HG03280 (cell line): Measurements from ENCODE around the gene RNLS.
"Not testable (repeated sequence)": the region's sequence is repeated elsewhere in the genome, so short reads cannot be mapped to it uniquely, and the experiment has no call there.

Experiments used
- ATAC-seq: cut with Tn5 transposase; IDR thresholded peaks from one replicate; pipeline ENCODE4 v1.9.1; 2021; ENCODE audit warnings: mild to moderate bottlenecking, moderate library complexity; ENCODE audit not compliant: unreplicated experiment

The RNLS gene

DNA sequence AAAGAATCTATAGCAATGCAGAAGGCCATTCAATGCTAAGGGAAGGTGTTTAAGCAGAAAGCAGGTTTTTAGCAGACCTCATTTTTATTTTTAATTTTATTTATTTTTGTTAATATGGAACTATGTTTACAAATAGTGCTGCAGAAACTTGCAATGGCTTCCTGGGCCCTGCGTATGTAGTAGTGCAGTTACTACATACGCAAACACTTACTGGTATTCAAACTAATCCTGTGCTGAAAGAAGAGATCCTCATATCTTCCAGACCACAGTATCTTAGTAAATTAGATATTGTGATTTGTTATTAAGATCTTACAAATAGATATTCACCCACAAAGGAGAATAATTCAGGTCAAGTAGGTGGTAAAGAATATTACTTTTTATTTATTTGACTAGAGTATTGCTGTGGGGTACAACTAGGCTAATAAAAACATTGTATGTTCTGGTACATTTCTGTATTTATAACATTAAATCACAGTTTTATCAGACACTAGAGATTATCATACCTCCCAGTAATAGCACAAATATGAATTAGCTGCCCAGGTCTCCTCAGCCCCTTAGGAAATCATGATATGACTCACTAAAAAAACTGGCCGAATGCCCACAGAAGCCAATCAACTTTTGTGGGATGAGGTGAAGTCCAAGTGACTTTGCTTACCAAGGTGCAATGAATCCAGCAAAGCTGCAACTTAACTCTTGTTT, 57.6 kb downstream of the RNLS start:
- no peak for ATAC-seq

- no peak for ATAC-seq
Measured at GRCh38 chr10:88523739-88524400, 59.2 kb downstream of the RNLS start.

DNA sequence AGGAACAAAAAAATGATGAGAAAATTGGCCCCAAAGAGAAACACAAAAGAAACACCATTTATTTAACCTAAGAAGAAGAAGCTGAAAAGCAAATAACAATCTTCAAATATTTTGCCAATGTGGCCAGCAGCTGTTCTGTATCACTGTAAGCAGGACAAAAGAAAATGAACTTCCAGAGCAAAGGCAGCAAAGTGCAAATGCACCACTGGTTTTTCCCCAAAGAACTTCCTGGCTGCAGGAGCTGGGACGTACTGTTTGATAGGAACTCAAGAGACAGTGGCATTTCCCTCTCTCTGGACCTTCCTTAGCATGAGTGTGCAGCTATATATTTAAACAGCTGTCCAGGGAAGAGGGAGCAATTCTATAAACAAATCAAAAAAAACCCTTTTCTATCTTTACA, 60.4 kb downstream of the RNLS start:
- no peak for ATAC-seq

- no peak for ATAC-seq
Measured at GRCh38 chr10:88521791-88522190, 61.3 kb downstream of the RNLS start.

DNA sequence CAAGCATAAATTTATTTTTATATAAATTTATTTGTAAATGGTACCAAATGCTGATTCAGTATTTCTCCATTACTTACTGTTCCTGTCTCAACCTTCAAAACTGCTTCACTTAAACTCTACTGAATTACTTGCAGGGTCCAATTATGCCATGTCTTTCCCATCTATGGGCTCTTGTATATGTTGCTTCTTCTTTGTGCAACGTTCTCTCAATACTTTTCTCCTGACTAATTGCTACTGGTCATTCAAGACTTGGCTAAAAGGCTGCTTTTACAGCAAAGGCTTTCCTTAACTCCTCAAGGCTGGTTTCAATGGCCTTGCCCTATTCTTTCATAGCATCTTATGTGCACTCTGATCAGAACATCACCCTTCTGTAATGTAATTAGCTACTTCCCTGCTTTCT, 67.9 kb downstream of the RNLS start:
- ATAC-seq = no peak

GRCh38 chr10:88512599-88512998, 70.5 kb downstream of the RNLS start:
- no peak for ATAC-seq

DNA sequence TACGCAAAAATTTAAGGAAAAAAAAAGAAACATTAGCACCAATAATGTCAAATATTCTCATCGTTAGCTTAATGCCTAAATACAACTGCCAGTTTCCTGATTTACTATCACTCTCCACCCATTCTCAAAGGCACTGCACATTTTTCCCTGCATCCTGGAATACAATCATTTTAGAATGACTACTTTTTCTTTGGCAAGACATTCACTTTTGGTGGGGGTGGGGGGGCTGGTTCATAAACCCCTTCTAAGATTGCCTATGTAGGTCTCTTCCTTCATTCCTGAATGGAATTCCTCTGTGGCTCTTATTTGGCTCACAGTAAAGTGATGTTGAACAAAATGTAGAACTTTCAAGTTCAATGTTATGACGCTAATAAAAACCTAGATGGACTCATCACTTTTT, 74.3 kb downstream of the RNLS start:
- no peak for ATAC-seq

- ATAC-seq = no peak
Measured at GRCh38 chr10:88507826-88508453, 75.2 kb downstream of the RNLS start.

DNA sequence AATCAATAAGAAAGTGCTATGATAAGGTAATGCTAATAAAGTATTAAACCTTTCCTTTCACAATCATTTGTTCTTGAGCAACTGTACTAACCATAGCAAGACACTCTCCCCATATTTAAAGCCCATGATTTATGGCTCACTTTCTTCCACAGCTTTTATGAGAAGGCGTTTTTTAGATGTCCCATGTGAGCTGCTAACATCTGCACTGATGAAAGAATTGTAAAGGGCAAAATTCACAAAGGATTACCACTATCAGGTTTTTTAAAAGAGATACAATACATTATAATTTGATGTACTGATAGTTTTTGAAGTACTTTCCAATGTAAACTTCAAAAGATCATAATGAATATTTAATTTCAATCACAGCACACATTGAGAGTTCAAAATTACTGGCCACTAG, 75.7 kb downstream of the RNLS start:
- no peak for ATAC-seq

GRCh38 chr10:88505680-88506215, 77.4 kb downstream of the RNLS start:
- ATAC-seq = no peak

DNA sequence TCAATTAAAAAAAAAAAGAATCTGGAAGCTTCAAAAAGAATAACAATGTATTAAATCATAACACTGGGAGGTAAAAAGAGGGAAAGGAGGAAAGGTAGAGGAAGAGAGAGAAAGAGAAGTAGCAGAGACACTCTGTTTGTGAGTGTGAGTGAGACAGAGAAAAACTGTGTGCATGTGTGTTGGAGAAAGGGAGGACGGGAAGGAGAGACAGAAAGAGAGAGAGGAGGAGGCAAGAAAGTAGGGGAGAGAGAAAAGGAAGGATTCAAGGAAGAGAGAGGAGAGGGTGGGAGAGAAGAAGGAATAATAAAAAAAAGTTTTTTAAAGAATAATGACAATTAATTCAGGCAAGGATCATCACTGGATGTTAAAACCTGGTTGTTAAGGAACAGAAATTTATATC, 77.9 kb downstream of the RNLS start:
- no peak for ATAC-seq

- no peak for ATAC-seq
Measured at GRCh38 chr10:88500656-88501055, 82.5 kb downstream of the RNLS start.

DNA sequence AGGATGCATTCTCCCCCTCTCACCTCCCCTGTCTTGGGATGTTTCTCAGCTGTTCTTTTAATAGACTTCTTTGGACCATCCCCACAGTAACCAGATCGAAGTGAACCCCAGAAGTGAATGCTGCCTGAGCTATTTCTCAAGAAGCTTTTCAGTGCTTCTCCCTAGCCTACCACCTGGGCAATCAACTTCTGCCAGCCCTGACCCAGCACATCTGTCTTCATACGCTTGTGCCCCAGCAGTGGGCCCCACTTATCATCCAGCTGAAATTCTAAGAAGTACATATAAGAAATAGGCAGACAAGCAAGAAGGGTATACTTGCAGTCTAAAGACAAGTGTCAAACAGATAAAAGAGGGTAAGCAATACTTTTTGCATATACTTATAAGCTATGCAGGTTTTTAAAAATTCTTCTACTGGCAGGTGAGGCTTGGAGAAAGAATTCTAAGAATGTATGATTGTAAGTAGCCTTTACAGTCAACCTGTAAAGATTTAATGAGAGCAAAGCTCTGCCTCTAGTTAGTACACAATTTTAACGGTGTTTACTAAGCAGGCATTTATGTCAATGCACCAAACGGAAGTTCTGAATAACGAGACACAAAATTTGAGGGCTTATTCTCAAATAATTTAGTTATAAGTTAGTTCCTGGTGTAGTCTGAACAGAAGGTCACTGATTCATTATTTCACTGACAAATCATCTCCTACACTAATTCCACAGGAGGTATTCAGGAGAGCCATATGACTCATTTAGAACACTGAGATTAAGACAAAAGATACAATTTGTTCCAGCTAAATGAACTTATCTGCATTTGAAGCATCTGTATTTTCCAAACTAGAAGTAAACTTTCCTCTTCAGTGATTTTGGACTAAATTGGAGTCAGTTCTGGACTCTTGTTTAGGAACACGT, 83.3 kb downstream of the RNLS start:
- ATAC-seq = no peak

GRCh38 chr10:88497913-88498312, 85.2 kb downstream of the RNLS start:
- no peak for ATAC-seq

DNA sequence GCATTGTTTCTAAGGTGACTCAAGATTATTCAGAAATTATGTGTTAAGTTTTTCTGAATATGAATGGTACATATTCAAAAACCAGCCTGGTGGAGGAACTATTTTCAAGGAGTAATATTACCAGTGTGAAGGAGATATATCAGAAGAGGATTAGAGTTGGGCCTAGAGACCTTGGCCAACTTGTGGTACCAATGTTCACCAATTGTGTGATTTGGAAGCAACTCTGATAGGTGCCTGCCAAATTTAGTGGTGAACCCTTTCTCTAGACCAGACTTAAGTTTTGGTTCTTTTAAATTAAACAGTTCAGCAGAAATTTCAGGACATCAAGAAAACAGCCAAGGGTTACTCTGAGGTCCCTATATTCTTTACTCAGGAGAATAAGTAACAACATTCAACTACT, 88.6 kb downstream of the RNLS start:
- no peak for ATAC-seq

GRCh38 chr10:88493691-88494483, 89.2 kb downstream of the RNLS start:
- no peak for ATAC-seq

DNA sequence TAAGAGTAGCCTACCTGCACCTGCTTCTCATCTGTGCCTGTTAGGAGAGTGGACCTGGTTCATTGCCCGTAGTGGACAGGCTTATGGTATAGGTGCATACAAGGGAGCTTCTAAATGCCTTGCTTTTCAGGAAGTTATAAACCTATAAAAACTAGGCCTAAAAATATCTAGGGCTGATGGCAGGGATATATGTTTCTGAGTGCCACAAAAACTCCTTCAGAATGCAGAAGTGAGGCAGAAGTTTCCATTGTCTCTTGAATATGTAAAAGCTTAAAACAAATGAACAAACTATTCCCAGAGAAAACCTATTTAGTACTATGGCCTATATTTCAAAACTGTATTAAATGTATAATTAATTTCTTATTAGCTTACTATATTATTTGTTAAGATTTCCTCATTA, 91.8 kb downstream of the RNLS start:
- no peak for ATAC-seq

DNA sequence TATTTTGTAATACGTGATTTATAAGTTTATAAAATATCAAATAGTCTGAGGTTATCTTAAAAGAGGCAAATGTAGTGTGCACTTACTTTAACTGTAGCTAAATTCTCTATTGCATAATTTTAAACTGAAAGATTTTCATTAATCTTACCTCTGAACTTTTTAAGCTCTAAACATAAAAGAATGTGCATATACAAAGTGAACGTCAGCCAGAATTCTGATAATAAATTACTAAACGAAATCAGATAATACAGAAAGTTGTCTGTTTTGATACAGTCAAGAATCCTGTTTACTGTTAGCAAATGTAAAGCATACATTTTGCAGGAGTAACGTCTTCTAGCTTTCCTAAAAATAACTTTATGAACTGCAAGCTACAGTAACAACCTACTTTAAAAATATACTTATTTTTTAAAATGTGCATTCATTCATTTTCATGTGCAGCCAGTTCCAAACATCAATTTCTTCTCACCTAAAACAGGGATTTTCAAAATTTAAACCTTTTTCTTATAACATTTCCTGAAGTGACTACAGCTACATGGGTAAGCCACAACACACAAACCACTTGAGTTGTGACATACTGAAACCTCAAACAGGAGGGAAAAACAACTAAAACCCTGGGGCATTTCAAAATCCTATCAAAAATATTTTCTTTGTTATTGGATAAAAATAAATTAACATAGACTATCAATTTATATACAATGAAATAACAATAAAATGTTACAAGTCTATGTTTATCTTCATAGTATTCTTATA, 92.7 kb downstream of the RNLS start:
- no peak for ATAC-seq

- ATAC-seq = no peak
Measured at GRCh38 chr10:88489107-88489506, 94.0 kb downstream of the RNLS start.

DNA sequence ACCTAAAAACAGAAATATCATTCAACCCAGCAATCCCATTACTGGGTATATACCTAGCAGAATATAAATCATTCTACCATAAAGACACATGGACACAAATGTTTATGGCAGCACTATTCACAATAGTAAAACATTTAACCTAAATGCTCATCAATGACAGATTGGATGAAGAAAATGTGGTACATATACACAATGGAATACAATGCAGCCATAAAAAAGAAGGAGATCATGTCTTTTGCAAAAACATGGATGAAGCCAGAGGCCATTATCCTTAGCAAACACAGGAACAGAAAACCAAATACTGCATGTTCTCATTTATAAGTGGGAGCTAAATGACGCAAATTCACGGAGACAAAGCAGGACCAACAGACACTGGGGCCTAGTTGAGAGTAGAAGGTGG, 96.3 kb downstream of the RNLS start:
- ATAC-seq = not testable (repeated sequence)
